H1 (cell line): ENCODE data around the gene CAMKMT. TPM values are rescaled to one million over a fixed set of nuclear protein-coding genes. Genes with fewer than 3 reads are reported as not detected.

Experiments
- ASH2L ChIP-seq: fragments of 200-600, 300-600 bp; sonication (generic); IDR thresholded peaks from one replicate; pipeline ENCODE4 v1.7.1; 2017; ENCODE audit warnings: low read length
- BCL11A ChIP-seq, 2 experiments: IDR thresholded peaks; one replicate each; pipeline ENCODE4 v1.6.1; 2011; ENCODE audit warnings: low read depth in 2 of 2, low read length in 2 of 2, mild to moderate bottlenecking in 2 of 2
- CHD1 ChIP-seq: IDR thresholded peaks from 2 replicates; pipeline ENCODE4 v1.6.1; 2012; ENCODE audit warnings: low read depth, low read length, improper control_type of control experiment
- CREB1 ChIP-seq: IDR thresholded peaks from 2 replicates; pipeline ENCODE4 v1.6.1; 2012; ENCODE audit warnings: inconsistent platforms
- CTBP2 ChIP-seq: IDR thresholded peaks from 2 replicates; pipeline ENCODE4 v1.7.0; 2011; ENCODE audit warnings: borderline replicate concordance, mild to moderate bottlenecking, moderate library complexity, mixed read lengths, low read length; ENCODE audit not compliant: insufficient read depth, insufficient read length
- EP300 ChIP-seq, 2 experiments: IDR thresholded peaks; 1 replicate in 1 of 2; 2 replicates in 1 of 2; pipeline ENCODE4 v1.6.1; 2011 to 2012; ENCODE audit warnings: low read depth in 2 of 2, low read length in 2 of 2, mild to moderate bottlenecking in 2 of 2, borderline replicate concordance in 1 of 2, inconsistent platforms in 1 of 2, moderate library complexity in 1 of 2
- SP2 ChIP-seq: IDR thresholded peaks from 2 replicates; pipeline ENCODE4 v1.6.1; 2012; ENCODE audit warnings: mild to moderate bottlenecking, low read length, inconsistent platforms
- USF2 ChIP-seq: IDR thresholded peaks from 2 replicates; pipeline ENCODE4 v1.6.1; 2011; ENCODE audit warnings: low read length, improper control_type of control experiment
- polyA plus RNA-seq, 7 experiments: library from polyadenylated mRNA; depleted of rRNA in 3 of 7; stranded (reverse) in 5 of 7; unstranded in 2 of 7; fragments of >200 nt in 5 of 7; fragments of 200-250 nt in 2 of 7; gene quantifications; 1 replicate in 5 of 7; 2 replicates in 1 of 7; 4 replicates in 1 of 7; pipeline versions ENCODE4 v1.2.1 to v1.2.3, GENCODE V29; 2011 to 2013; ENCODE audit warnings: missing spikeins in 2 of 7, mixed read lengths in 2 of 7
- total RNA-seq: library from RNA; stranded (reverse); fragmentation: NEBNext Ultra II Directional; extraction: Animal tissue kit (Norgen Biotek cat#: 25700); gene quantifications from 2 replicates; pipeline ENCODE4 v1.2.1, GENCODE V29; 2021

Gene CAMKMT
- total and polyA plus RNA-seq, 2 of the 8 experiments (the other 6 are each of a cell fraction or from before 2014, with no cell fraction given): 14.7 to 22.4 TPM

GRCh38 chr2:44515416-44515815, 153.7 kb downstream of the CAMKMT start (continued):
- TF ChIP-seq CREB1 (no peak), USF2 (no peak), BCL11A (IDR thresholded peaks at IDR 0.05; ENCODE audit: low read depth in 2 of 2, low read length in 2 of 2) (no peak), CHD1 (no peak), EP300 (IDR thresholded peaks at IDR 0.05; ENCODE audit: borderline replicate concordance in 1 of 2, low read depth in 2 of 2, low read length in 2 of 2) (no peak), SP2 (no peak), ASH2L (no peak), CTBP2 (no peak)
